H1 (cell line): Measurements from ENCODE around the gene NHS. TPM values are rescaled to one million over a fixed set of nuclear protein-coding genes. Genes with fewer than 3 reads are reported as not detected.

Experiments
- CTCF ChIA-PET: fragments of 300-600 bp; sonication (Branson Sonifier 250); formaldehyde crosslinking; loops from one replicate; lab custom pipeline; 2021; ENCODE audit not compliant: partially characterized antibody; lab: Charles Lee
- POLR2A ChIA-PET: fragments of 300-600 bp; sonication (Branson Sonifier 250); formaldehyde crosslinking; loops from one replicate; lab custom pipeline; 2021; ENCODE audit warnings: inconsistent platforms; ENCODE audit not compliant: partially characterized antibody; lab: Charles Lee
- DNase-seq, 2 experiments: peaks; one replicate each; pipeline versions ENCODE4 v3.0.0 to v3.0.0-alpha.2; 2010 to 2022; ENCODE audit warnings: low spot score in 2 of 2, low read depth in 1 of 2, mixed read lengths in 1 of 2
- FAIRE-seq: peaks from 2 replicates; lab custom pipeline; 2011; peaks lifted over from hg19 to GRCh38; lab: Jason Lieb, UNC
- H2AFZ ChIP-seq: 2 replicates; pipeline ENCODE4 v1.8.1; 2012; ENCODE audit warnings: low read length, inconsistent platforms
- H2AK5ac ChIP-seq: 2 replicates; pipeline ENCODE4 v1.6.1; 2013; ENCODE audit warnings: low read depth, low read length
- H2BK120ac ChIP-seq: replicated peaks from 2 replicates; pipeline ENCODE3; 2013; ENCODE audit warnings: low read depth, low read length, inconsistent platforms
- H2BK12ac ChIP-seq: 2 replicates; pipeline ENCODE4 v1.6.1; 2013; ENCODE audit warnings: low read depth, low read length
- H2BK15ac ChIP-seq: 2 replicates; pipeline ENCODE4 v1.6.1; 2013; ENCODE audit warnings: low read length
- H2BK20ac ChIP-seq: 2 replicates; pipeline ENCODE4 v1.6.1; 2013; ENCODE audit warnings: low read length
- H2BK5ac ChIP-seq: 2 replicates; pipeline ENCODE4 v1.6.1; 2013; ENCODE audit warnings: low read depth, low read length
- H3K14ac ChIP-seq: 2 replicates; pipeline ENCODE4 v1.6.1; 2013; ENCODE audit warnings: inconsistent platforms; ENCODE audit not compliant: insufficient read length
- H3K18ac ChIP-seq: 2 replicates; pipeline ENCODE4 v1.6.1; 2013; ENCODE audit warnings: low read length; ENCODE audit errors: extremely low read depth
- H3K23ac ChIP-seq: 2 replicates; pipeline ENCODE4 v1.6.1; 2013; ENCODE audit warnings: inconsistent platforms; ENCODE audit not compliant: insufficient read length
- H3K23me2 ChIP-seq: 2 replicates; pipeline ENCODE4 v1.6.1; 2013; ENCODE audit warnings: low read depth, low read length
- H3K27ac ChIP-seq: 2 replicates; pipeline ENCODE4 v1.6.1; 2011; ENCODE audit warnings: low read depth, low read length, inconsistent platforms
- H3K27me3 ChIP-seq, 4 experiments: replicated peaks in 1 of 4; 1 replicate in 1 of 4; 2 replicates in 3 of 4; pipeline versions ENCODE4 v1.6.1 to v1.8.1; 2011 to 2013; ENCODE audit warnings: low read length in 3 of 4, mild to moderate bottlenecking in 3 of 4, inconsistent platforms in 2 of 4, mixed read lengths in 2 of 4, moderate library complexity in 1 of 4; ENCODE audit not compliant: control insufficient read depth in 3 of 4, insufficient read depth in 3 of 4; ENCODE audit errors: extremely low read depth in 1 of 4
- H3K36me3 ChIP-seq, 4 experiments: 2 replicates each; pipeline versions ENCODE4 v1.6.1 to v1.8.1; 2011 to 2013; ENCODE audit warnings: mild to moderate bottlenecking in 4 of 4, low read length in 3 of 4, moderate library complexity in 2 of 4, control low read depth in 1 of 4, inconsistent platforms in 1 of 4; ENCODE audit not compliant: insufficient read depth in 4 of 4, control insufficient read depth in 2 of 4
- H3K4ac ChIP-seq: replicated peaks from 2 replicates; pipeline ENCODE3; 2013; ENCODE audit warnings: low read length, low read depth, mixed read lengths, inconsistent platforms; ENCODE audit not compliant: insufficient read length
- H3K4me1 ChIP-seq, 4 experiments: replicated peaks in 1 of 4; 1 replicate in 1 of 4; 2 replicates in 3 of 4; pipeline versions ENCODE4 v1.6.1 to v1.8.1; 2011 to 2013; ENCODE audit warnings: low read length in 3 of 4, inconsistent platforms in 2 of 4, mixed read lengths in 1 of 4; ENCODE audit not compliant: insufficient read depth in 4 of 4, control insufficient read depth in 3 of 4
- H3K4me2 ChIP-seq, 2 experiments: 2 replicates each; pipeline versions ENCODE4 v1.6.1 to v1.8.1; 2011 to 2013; ENCODE audit warnings: low read depth in 2 of 2, low read length in 2 of 2, control low read depth in 1 of 2, inconsistent platforms in 1 of 2, mild to moderate bottlenecking in 1 of 2; ENCODE audit not compliant: insufficient read depth in 1 of 2
- H3K4me3 ChIP-seq, 4 experiments: fragments of 200-600, 300-600 bp in 1 of 4; sonication (generic), shearing (Covaris generic), sonication (Bioruptor Twin) in 1 of 4; 2 replicates each; pipeline versions ENCODE4 v1.5.1 to v1.8.1; 2011 to 2016; ENCODE audit warnings: low read length in 4 of 4, low read depth in 3 of 4, control low read depth in 2 of 4, inconsistent platforms in 2 of 4, mild to moderate bottlenecking in 2 of 4, mixed read lengths in 1 of 4, moderate library complexity in 1 of 4; ENCODE audit not compliant: insufficient read depth in 2 of 4; ENCODE audit errors: extremely low read depth in 1 of 4
- H3K56ac ChIP-seq: replicated peaks from 2 replicates; pipeline ENCODE3; 2013; ENCODE audit warnings: low read depth, mild to moderate bottlenecking, mixed read lengths, low read length, inconsistent platforms; ENCODE audit not compliant: insufficient read length
- H3K79me1 ChIP-seq: 2 replicates; pipeline ENCODE4 v1.6.1; 2013; ENCODE audit warnings: low read depth, low read length, control low read depth
- H3K79me2 ChIP-seq, 2 experiments: 2 replicates each; pipeline versions ENCODE4 v1.6.1 to v1.8.1; 2012 to 2013; ENCODE audit warnings: low read length in 2 of 2, mild to moderate bottlenecking in 2 of 2, inconsistent platforms in 1 of 2; ENCODE audit not compliant: insufficient read depth in 2 of 2, control insufficient read depth in 1 of 2
- H3K9ac ChIP-seq, 4 experiments: replicated peaks in 1 of 4; 1 replicate in 1 of 4; 2 replicates in 3 of 4; pipeline versions ENCODE4 v1.6.1 to v1.8.1; 2011 to 2013; ENCODE audit warnings: low read depth in 3 of 4, low read length in 3 of 4, control low read depth in 2 of 4, mild to moderate bottlenecking in 2 of 4, moderate library complexity in 2 of 4, inconsistent platforms in 1 of 4; ENCODE audit errors: extremely low read depth in 1 of 4
- H3K9me3 ChIP-seq, 2 experiments: 2 replicates each; pipeline versions ENCODE4 v1.6.1 to v1.8.1; 2012 to 2013; ENCODE audit warnings: mild to moderate bottlenecking in 2 of 2, moderate library complexity in 2 of 2, control low read depth in 1 of 2, inconsistent platforms in 1 of 2, low read depth in 1 of 2, low read length in 1 of 2, mixed read lengths in 1 of 2; ENCODE audit not compliant: insufficient read depth in 2 of 2
- H4K20me1 ChIP-seq, 2 experiments: replicated peaks in 1 of 2; 2 replicates each; pipeline versions ENCODE3 to v1.8.1; 2011 to 2013; ENCODE audit warnings: inconsistent platforms in 2 of 2, low read length in 2 of 2, mild to moderate bottlenecking in 1 of 2; ENCODE audit not compliant: insufficient read depth in 2 of 2, control insufficient read depth in 1 of 2
- H4K5ac ChIP-seq: 2 replicates; pipeline ENCODE4 v1.6.1; 2013; ENCODE audit warnings: low read length, low read depth, mixed read lengths, inconsistent platforms; ENCODE audit not compliant: insufficient read length
- H4K8ac ChIP-seq: 2 replicates; pipeline ENCODE4 v1.8.0; 2013; ENCODE audit warnings: mild to moderate bottlenecking, moderate library complexity, low read length, inconsistent platforms; ENCODE audit not compliant: insufficient read depth; ENCODE audit errors: extremely low read depth
- H4K91ac ChIP-seq: replicated peaks from 2 replicates; pipeline ENCODE3; 2013; ENCODE audit warnings: low read length, mixed read lengths, inconsistent platforms; ENCODE audit not compliant: insufficient read length
- CEBPB ChIP-seq: IDR thresholded peaks from 2 replicates; pipeline ENCODE4 v1.6.1; 2012; ENCODE audit warnings: low read depth, low read length
- E2F6 ChIP-seq: IDR thresholded peaks from 2 replicates; pipeline ENCODE4 v1.6.1; 2012; ENCODE audit warnings: inconsistent platforms
- EGR1 ChIP-seq: IDR thresholded peaks from 2 replicates; pipeline ENCODE4 v1.6.1; 2011; ENCODE audit warnings: low read depth, low read length, borderline replicate concordance
- GTF2F1 ChIP-seq: IDR thresholded peaks from 2 replicates; pipeline ENCODE4 v1.6.1; 2012; ENCODE audit warnings: low read depth, low read length, improper control_type of control experiment, borderline replicate concordance
- JUN ChIP-seq: IDR thresholded peaks from 2 replicates; pipeline ENCODE4 v1.6.1; 2011; ENCODE audit warnings: low read depth, mild to moderate bottlenecking, improper control_type of control experiment, low read length
- KDM5A ChIP-seq: fragments of 200-600 bp; IDR thresholded peaks from 2 replicates; pipeline ENCODE4 v1.7.1; 2012; ENCODE audit warnings: mild to moderate bottlenecking, low read length, inconsistent platforms, mixed read lengths
- NANOG ChIP-seq: IDR thresholded peaks from 2 replicates; pipeline ENCODE4 v1.6.1; 2011; ENCODE audit warnings: low read length, low read depth, mild to moderate bottlenecking, inconsistent platforms; ENCODE audit not compliant: insufficient read depth, poor library complexity, severe bottlenecking
- SAP30 ChIP-seq: fragments of 300-600 bp; sonication (generic); IDR thresholded peaks from 2 replicates; pipeline ENCODE4 v1.7.1; 2012; ENCODE audit warnings: low read length, moderate library complexity, mild to moderate bottlenecking, inconsistent platforms; ENCODE audit not compliant: insufficient read depth, insufficient replicate concordance
- SIRT6 ChIP-seq: IDR thresholded peaks from one replicate; pipeline ENCODE4 v1.7.1; 2012; ENCODE audit warnings: low read length, inconsistent platforms
- SP4 ChIP-seq: IDR thresholded peaks from 2 replicates; pipeline ENCODE4 v1.6.1; 2012; ENCODE audit warnings: low read length, inconsistent platforms
- TBP ChIP-seq: IDR thresholded peaks from 2 replicates; pipeline ENCODE4 v1.6.1; 2011; ENCODE audit warnings: low read depth, low read length, improper control_type of control experiment
- TCF12 ChIP-seq: IDR thresholded peaks from 2 replicates; pipeline ENCODE4 v1.6.1; 2011; ENCODE audit warnings: low read depth, mild to moderate bottlenecking, low read length
- WGBS, 2 experiments: shearing (Covaris generic) in 1 of 2; methylation state at CpG; one replicate each; pipeline versions ENCODE4 v1.1.6 to v1.1.7; 2013 to 2015; ENCODE audit warnings: low lambda C conversion rate in 2 of 2, mixed read lengths in 2 of 2, inconsistent platforms in 1 of 2, low coverage in 1 of 2, missing lambda C conversion rate in 1 of 2; ENCODE audit not compliant: insufficient replicate concordance in 2 of 2, insufficient coverage in 1 of 2, insufficient read length in 1 of 2; ENCODE audit errors: extremely low coverage in 1 of 2, missing lambda C conversion rate in 1 of 2; 5-methylcytosine and 5-hydroxymethylcytosine counted together
- polyA plus RNA-seq, 7 experiments: library from polyadenylated mRNA; depleted of rRNA in 3 of 7; stranded (reverse) in 5 of 7; unstranded in 2 of 7; fragments of >200 nt in 5 of 7; fragments of 200-250 nt in 2 of 7; gene quantifications; 1 replicate in 5 of 7; 2 replicates in 1 of 7; 4 replicates in 1 of 7; pipeline versions ENCODE4 v1.2.1 to v1.2.3, GENCODE V29; 2011 to 2013; ENCODE audit warnings: missing spikeins in 2 of 7, mixed read lengths in 2 of 7
- total RNA-seq: library from RNA; stranded (reverse); fragmentation: NEBNext Ultra II Directional; extraction: Animal tissue kit (Norgen Biotek cat#: 25700); gene quantifications from 2 replicates; pipeline ENCODE4 v1.2.1, GENCODE V29; 2021
- TF ChIP-seq, protein P1 (sequence below): IDR thresholded peaks from 2 replicates; pipeline ENCODE4 v1.6.1; 2011; ENCODE audit warnings: low read length, improper control_type of control experiment

NHS gene
- total and polyA plus RNA-seq, 2 of the 8 experiments (the other 6 are each of a cell fraction or from before 2014, with no cell fraction given), result 2.2 to 6.7 TPM

- FAIRE-seq (no peak), DNase-seq (no peak)
- Histone ChIP-seq H2AFZ (no peak overlapping the region), H4K5ac (no peak overlapping the region), H3K4me1 (no peaks in the 10 kb centered on the region), H4K20me1 (peaks cover 0 to 2% of the 10 kb centered on the region in 2 experiments), H3K9me3 (no peaks in the 10 kb centered on the region), H3K4me2 (no peak overlapping the region), H3K23ac (no peak overlapping the region), H3K18ac (no peak overlapping the region), H2BK20ac (no peak overlapping the region), H2AK5ac (no peak overlapping the region), H3K79me2 (no peaks in the 10 kb centered on the region), H2BK15ac (no peak overlapping the region), H3K27ac (no peak overlapping the region), H2BK12ac (no peak overlapping the region), H3K27me3 (peaks cover 0 to 6% (median 2%) of the 10 kb centered on the region in 4 experiments; a peak in 2 of 7 replicates), H3K23me2 (no peaks in the 10 kb centered on the region), H3K36me3 (no peaks in the 10 kb centered on the region), H3K14ac (no peak overlapping the region), H3K56ac (no peak overlapping the region), H2BK5ac (no peak overlapping the region), H3K4ac (no peak overlapping the region), H3K79me1 (no peaks in the 10 kb centered on the region), H4K8ac (no peak overlapping the region), H3K4me3 (no peak overlapping the region), H4K91ac (no peak overlapping the region), H2BK120ac (no peak overlapping the region), H3K9ac (no peak overlapping the region)
- ChIA-PET POLR2A (no interaction called here), CTCF (no interaction called here)
- 86% methylated on average over 2 of the region's 2 CpGs; no CpG with 5 or more reads in 1 of the 2 experiments for WGBS, 2 experiments
- TF ChIP-seq TBP (no peak), SIRT6 (no peak), SP4 (no peak), CEBPB (no peak), SAP30 (no peak), TCF12 (no peak), GTF2F1 (no peak), KDM5A (no peak), JUN (no peak), EGR1 (no peak), E2F6 (no peak), NANOG (no peak)
- TF ChIP-seq, protein P1, sequence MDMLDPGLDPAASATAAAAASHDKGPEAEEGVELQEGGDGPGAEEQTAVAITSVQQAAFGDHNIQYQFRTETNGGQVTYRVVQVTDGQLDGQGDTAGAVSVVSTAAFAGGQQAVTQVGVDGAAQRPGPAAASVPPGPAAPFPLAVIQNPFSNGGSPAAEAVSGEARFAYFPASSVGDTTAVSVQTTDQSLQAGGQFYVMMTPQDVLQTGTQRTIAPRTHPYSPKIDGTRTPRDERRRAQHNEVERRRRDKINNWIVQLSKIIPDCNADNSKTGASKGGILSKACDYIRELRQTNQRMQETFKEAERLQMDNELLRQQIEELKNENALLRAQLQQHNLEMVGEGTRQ, result no peak
Measured at GRCh38 chrX:17743913-17744312, 368.9 kb downstream of the NHS start.
